HepG2 (cell line): ENCODE data around the gene NCCRP1. TPM values are rescaled to one million over a fixed set of nuclear protein-coding genes. Genes with fewer than 3 reads are reported as not detected.

ENCODE experiments used
- ATAC-seq: fragments of 200-7000 bp; cut with Tn5 transposase; 3 replicates; pipeline ENCODE4 v1.9.1; 2020; ENCODE audit warnings: mild to moderate bottlenecking, moderate library complexity
- BruUV-seq: library from RNA; stranded (reverse); fragments of 400-500 nt; replicated peaks from 2 replicates; lab custom pipeline; 2021; lab: Mats Ljungman, UMichigan
- CTCF ChIA-PET: fragments of 300-600 bp; formaldehyde crosslinking; extraction: SDS; loops from one replicate; lab custom pipeline; 2021; ENCODE audit warnings: low total read pairs, inconsistent platforms, low intra/inter-chr PET ratio; lab: Yijun Ruan, JAX
- POLR2A ChIA-PET: fragments of 350-600 bp; sonication (Branson Sonifier 250); formaldehyde crosslinking; loops from one replicate; lab custom pipeline; 2020; ENCODE audit warnings: antibody characterized with exemption, inconsistent platforms; lab: Yijun Ruan, JAX
- DNase-seq: peaks from one replicate; pipeline ENCODE4 v3.0.0-alpha.2; 2015; ENCODE audit warnings: low spot score
- FAIRE-seq: peaks from 3 replicates; lab custom pipeline; 2011; peaks lifted over from hg19 to GRCh38; lab: Jason Lieb, UNC
- H2AFZ ChIP-seq: one replicate; pipeline ENCODE4 v1.6.1; 2011; ENCODE audit warnings: low read length, inconsistent platforms
- H3K27ac ChIP-seq: fragments of 300-600 bp; 3 replicates; pipeline ENCODE4 v1.8.0; 2011; ENCODE audit warnings: mixed run types, mild to moderate bottlenecking, mixed read lengths, low read length, inconsistent platforms; ENCODE audit not compliant: insufficient read depth; ENCODE audit errors: extremely low read length
- H3K27me3 ChIP-seq, 2 experiments: fragments of 200-600 bp in 1 of 2; 2 replicates in 1 of 2; 3 replicates in 1 of 2; pipeline versions ENCODE4 v1.6.0 to v1.8.0; 2011; ENCODE audit warnings: low read length in 2 of 2, mild to moderate bottlenecking in 2 of 2, moderate library complexity in 2 of 2, inconsistent platforms in 1 of 2; ENCODE audit not compliant: insufficient read depth in 2 of 2, control insufficient read depth in 1 of 2
- H3K36me3 ChIP-seq, 2 experiments: fragments of 200-600 bp in 1 of 2; replicated peaks in 1 of 2; 2 replicates in 1 of 2; 3 replicates in 1 of 2; pipeline versions ENCODE4 v1.5.1 to v1.8.0; 2011; ENCODE audit warnings: low read length in 2 of 2, inconsistent platforms in 1 of 2; ENCODE audit not compliant: insufficient read depth in 2 of 2, control insufficient read depth in 1 of 2
- H3K4me1 ChIP-seq: 2 replicates; pipeline ENCODE4 v1.5.1; 2012; ENCODE audit warnings: low read length, inconsistent platforms; ENCODE audit not compliant: insufficient read depth
- H3K4me2 ChIP-seq: 2 replicates; pipeline ENCODE4 v1.6.0; 2011; ENCODE audit warnings: low read depth, low read length, inconsistent platforms
- H3K4me3 ChIP-seq, 3 experiments: fragments of 200-600 bp in 1 of 3; sonication (generic), shearing (Covaris generic) in 1 of 3; replicated peaks in 1 of 3; 2 replicates each; pipeline ENCODE4 v1.5.1; 2011 to 2016; ENCODE audit warnings: low read length in 3 of 3, inconsistent platforms in 2 of 3, low read depth in 2 of 3, mild to moderate bottlenecking in 2 of 3, control low read depth in 1 of 3, mixed read lengths in 1 of 3; ENCODE audit not compliant: insufficient read depth in 1 of 3
- H3K79me2 ChIP-seq: one replicate; pipeline ENCODE4 v1.6.1; 2011; ENCODE audit warnings: low read length, inconsistent platforms; ENCODE audit not compliant: insufficient read depth
- H3K9ac ChIP-seq: 2 replicates; pipeline ENCODE4 v1.6.0; 2011; ENCODE audit warnings: mild to moderate bottlenecking, low read depth, low read length, inconsistent platforms; ENCODE audit not compliant: insufficient read depth
- H3K9me3 ChIP-seq: 2 replicates; pipeline ENCODE4 v1.5.1; 2012; ENCODE audit warnings: mild to moderate bottlenecking, low read length
- H4K20me1 ChIP-seq: 2 replicates; pipeline ENCODE4 v1.6.0; 2011; ENCODE audit warnings: inconsistent platforms, mild to moderate bottlenecking, low read length, moderate library complexity; ENCODE audit not compliant: insufficient read depth
- ARID3A ChIP-seq: IDR thresholded peaks from 2 replicates; pipeline ENCODE4 v1.6.1; 2012; ENCODE audit warnings: low read depth, low read length, improper control_type of control experiment
- CEBPZ ChIP-seq: IDR thresholded peaks from 2 replicates; pipeline ENCODE4 v1.6.1; 2012; ENCODE audit warnings: low read length, improper control_type of control experiment
- DPF2 ChIP-seq: sonication (generic); formaldehyde crosslinking; IDR thresholded peaks from 2 replicates; pipeline ENCODE4 v1.4.0; 2020; ENCODE audit warnings: mild to moderate bottlenecking, low read depth, missing genetic modification reagents, borderline replicate concordance
- JARID2 ChIP-seq: sonication (generic); formaldehyde crosslinking; IDR thresholded peaks from 2 replicates; pipeline ENCODE4 v1.8.1; 2023; ENCODE audit warnings: missing genetic modification reagents, inconsistent platforms; ENCODE audit not compliant: insufficient replicate concordance
- MXD4 ChIP-seq: IDR thresholded peaks from 2 replicates; pipeline ENCODE4 v1.6.1; 2016; ENCODE audit warnings: mild to moderate bottlenecking, missing biosample characterization, missing genetic modification reagents
- POGK ChIP-seq: sonication (generic); formaldehyde crosslinking; conservative IDR thresholded peaks from 2 replicates; pipeline ENCODE4 v1.8.0; 2022; ENCODE audit warnings: mild to moderate bottlenecking, moderate library complexity, missing genetic modification reagents
- POLR2AphosphoS2 ChIP-seq: IDR thresholded peaks from 2 replicates; pipeline ENCODE4 v1.6.1; 2011; ENCODE audit warnings: low read depth, low read length, improper control_type of control experiment
- RXRA ChIP-seq: sonication (generic); formaldehyde crosslinking; IDR thresholded peaks from 2 replicates; pipeline ENCODE4 v1.5.1; 2020; ENCODE audit warnings: missing genetic modification reagents
- SP5 ChIP-seq: IDR thresholded peaks from 2 replicates; pipeline ENCODE4 v1.6.1; 2016; ENCODE audit warnings: low read depth, borderline replicate concordance
- TBP ChIP-seq: sonication (generic); formaldehyde crosslinking; IDR thresholded peaks from 2 replicates; pipeline ENCODE4 v1.5.0; 2020; ENCODE audit warnings: missing genetic modification reagents
- ZNF280D ChIP-seq: sonication (generic); formaldehyde crosslinking; IDR thresholded peaks from 2 replicates; pipeline ENCODE4 v1.5.1; 2020; ENCODE audit warnings: mild to moderate bottlenecking, missing genetic modification reagents
- ZNF30 ChIP-seq: sonication (generic); formaldehyde crosslinking; IDR thresholded peaks from 2 replicates; pipeline ENCODE4 v1.5.0; 2020; ENCODE audit warnings: mild to moderate bottlenecking, missing genetic modification reagents
- ZNF354B ChIP-seq: sonication (generic); formaldehyde crosslinking; IDR thresholded peaks from 2 replicates; pipeline ENCODE4 v1.8.0; 2022; ENCODE audit warnings: mild to moderate bottlenecking, missing genetic modification reagents
- ZNF619 ChIP-seq: sonication (generic); formaldehyde crosslinking; IDR thresholded peaks from 2 replicates; pipeline ENCODE4 v1.4.0; 2020; ENCODE audit warnings: mild to moderate bottlenecking, missing genetic modification reagents
- WGBS: methylation state at CpG from one replicate; pipeline ENCODE4 v1.1.6; 2017; ENCODE audit warnings: low lambda C conversion rate; 5-methylcytosine and 5-hydroxymethylcytosine counted together
- in situ Hi-C: cut with HindIII; loops from 2 replicates; pipeline ENCODE4 v1.10.0; 2017; ENCODE audit warnings: low pct_unique_long_range_greater_than_20kb; ENCODE audit not compliant: extremely low pct_ligation_motif_present
- intact Hi-C: fragments of 100-400 bp; cut with micrococcal nuclease; formaldehyde crosslinking; loops from one replicate; pipeline ENCODE4 v1.10.0; 2022; ENCODE audit not compliant: unreplicated experiment
- polyA plus RNA-seq, 8 experiments: library from polyadenylated mRNA; depleted of rRNA in 3 of 8; stranded (reverse) in 7 of 8; unstranded in 1 of 8; fragments of >200 nt; fragmentation: Illumina TruSeq in 4 of 8; extraction: Trizol in 4 of 8; gene quantifications; 2 replicates each; pipeline versions ENCODE4 v1.2.1 to v1.2.3, GENCODE V29; 2011 to 2016; ENCODE audit warnings: low read depth in 4 of 8, missing spikeins in 1 of 8, mixed read lengths in 1 of 8; ENCODE audit not compliant: insufficient read depth in 1 of 8
- total RNA-seq, 5 experiments: library from RNA; depleted of rRNA; stranded (reverse); fragments of >200 nt; fragmentation: Illumina TruSeq; extraction: Trizol; gene quantifications; 2 replicates each; pipeline ENCODE4 v1.2.3, GENCODE V29; 2016; ENCODE audit warnings: low read depth in 1 of 5

The NCCRP1 gene
- total and polyA plus RNA-seq, 2 of the 13 experiments (the other 11 are each of a cell fraction or from before 2014, with no cell fraction given): not detected

GRCh38 chr19:39196320-39196719 lies 444 bp upstream of the NCCRP1 start:
- peaks cover 12% of the 10 kb centered on the region for H3K4me1 ChIP-seq
- no TSS peak for BruUV-seq

More at GRCh38 chr19:39196320-39196719, 444 bp upstream of the NCCRP1 start:
- Histone ChIP-seq H3K9ac (no peak overlapping the region), H3K27me3 (peaks cover 5 to 47% of the 10 kb centered on the region in 2 experiments), H2AFZ (no peak overlapping the region), H3K4me3 (no peak overlapping the region), H4K20me1 (no peaks in the 10 kb centered on the region), H3K36me3 (no peaks in the 10 kb centered on the region), H3K79me2 (no peaks in the 10 kb centered on the region), H3K4me2 (no peak overlapping the region), H3K27ac (no peak overlapping the region), H3K9me3 (no peaks in the 10 kb centered on the region)
- DNase-seq: no peak
- no peak for ATAC-seq
- CTCF ChIA-PET: no interaction called here
- intact Hi-C loops: no loop called here
- 29% methylated on average over 5 of the region's 7 CpGs for WGBS
- TF ChIP-seq ZNF354B (CRISPR knock-in tag) (no peak), SP5 (no peak), RXRA (CRISPR knock-in tag) (no peak), ZNF619 (CRISPR knock-in tag) (no peak), MXD4 (CRISPR knock-in tag) (no peak), ZNF30 (no peak), POGK (CRISPR knock-in tag) (no peak), TBP (CRISPR knock-in tag) (no peak), DPF2 (CRISPR knock-in tag) (no peak), ZNF280D (CRISPR knock-in tag) (no peak), ARID3A (no peak), POLR2AphosphoS2 (no peak), JARID2 (no peak), CEBPZ (no peak)
- FAIRE-seq: no peak
- in situ Hi-C loops: no loop called here
- POLR2A ChIA-PET: interaction anchor here (0.8 kb wide), 1 partner anchor 132 kb away, joined by 3 read pairs; no protein-coding TSS in a partner anchor
